ENCODE measurements around the gene PHKA1. TPM values are rescaled to one million over a fixed set of nuclear protein-coding genes. Genes with fewer than 3 reads are reported as not detected.
"Not testable (repeated sequence)": the region's sequence is repeated elsewhere in the genome, so short reads cannot be mapped to it uniquely, and the experiment has no call there.

Gene PHKA1
- total and polyA plus RNA-seq, 2 experiments from 2014 or later: 2.6 to 6.8 TPM

GRCh38 chrX:72673951-72674350 lies 40.2 kb downstream of the PHKA1 start:
- not testable (repeated sequence) for H3K79me2 ChIP-seq (replicated peaks; ENCODE audit: insufficient read depth); H3K4me1 ChIP-seq (ENCODE audit: insufficient read depth); H3K36me3 ChIP-seq (ENCODE audit: insufficient read depth); H3K4me3 Mint-ChIP-seq; H3K4me3 ChIP-seq; H3K4me1 Mint-ChIP-seq; H3K4me2 ChIP-seq; H3K27me3 ChIP-seq (ENCODE audit: insufficient read depth); DNase-seq (ENCODE audit: low spot score); H3K9me2 ChIP-seq (ENCODE audit: insufficient read depth); H3K27ac ChIP-seq (ENCODE audit: low read depth); H3K9me3 Mint-ChIP-seq; H3K27ac Mint-ChIP-seq; ATAC-seq; H4K20me1 ChIP-seq (replicated peaks; ENCODE audit: insufficient read depth); H2AFZ ChIP-seq; H3F3A ChIP-seq (replicated peaks; ENCODE audit: low read depth); H3K27me3 Mint-ChIP-seq (ENCODE audit: insufficient read depth, low read depth, poor library complexity)
- H3K36me3 Mint-ChIP-seq (ENCODE audit: low read depth): peaks cover 14% of the 10 kb centered on the region; the same call in 2 of the 3 replicates

- H3K79me2 ChIP-seq (replicated peaks; ENCODE audit: insufficient read depth); H4K20me1 ChIP-seq (replicated peaks; ENCODE audit: insufficient read depth); H3K27ac ChIP-seq (ENCODE audit: low read depth); H3K4me3 Mint-ChIP-seq; H3K27me3 Mint-ChIP-seq (ENCODE audit: insufficient read depth, low read depth, poor library complexity); H3K36me3 ChIP-seq (ENCODE audit: insufficient read depth); H3K9me2 ChIP-seq (ENCODE audit: insufficient read depth); H3K27me3 ChIP-seq (ENCODE audit: insufficient read depth); H3K4me3 ChIP-seq; H3K4me2 ChIP-seq; DNase-seq (ENCODE audit: low spot score); H3K4me1 ChIP-seq (ENCODE audit: insufficient read depth); H3K4me1 Mint-ChIP-seq; ATAC-seq; H3F3A ChIP-seq (replicated peaks; ENCODE audit: low read depth); H3K9me3 Mint-ChIP-seq; H3K27ac Mint-ChIP-seq; H2AFZ ChIP-seq; H3K36me3 Mint-ChIP-seq (ENCODE audit: low read depth): not testable (repeated sequence)
These were observed 44.6 kb downstream of the PHKA1 start for GRCh38 chrX:72669508-72669907.

- H3K27ac Mint-ChIP-seq: no peak overlapping the region
- Histone ChIP-seq H2AFZ (no peak overlapping the region), H3K27ac (ENCODE audit: low read depth) (no peak overlapping the region), H3K4me1 (ENCODE audit: insufficient read depth) (no peaks in the 10 kb centered on the region), H3K9me2 (ENCODE audit: insufficient read depth) (no peaks in the 10 kb centered on the region), H3K79me2 (replicated peaks; ENCODE audit: insufficient read depth) (no peaks in the 10 kb centered on the region), H4K20me1 (replicated peaks; ENCODE audit: insufficient read depth) (no peaks in the 10 kb centered on the region), H3K36me3 (ENCODE audit: insufficient read depth) (no peaks in the 10 kb centered on the region), H3K4me3 (no peak overlapping the region), H3F3A (replicated peaks; ENCODE audit: low read depth) (no peaks in the 10 kb centered on the region), H3K4me2 (no peak overlapping the region), H3K27me3 (ENCODE audit: insufficient read depth) (no peaks in the 10 kb centered on the region)
- TF ChIP-seq EZH2 (IDR thresholded peaks at IDR 0.05; ENCODE audit: low read depth, unreplicated experiment) (no peak), ETS1 (IDR thresholded peaks at IDR 0.05) (no peak), JUNB (IDR thresholded peaks at IDR 0.05; ENCODE audit: unreplicated experiment) (no peak)
- no peak for ATAC-seq
- H3K36me3 Mint-ChIP-seq (ENCODE audit: low read depth): peaks cover 3% of the 10 kb centered on the region; the same call in 1 of the 3 replicates
- H3K27me3 Mint-ChIP-seq (ENCODE audit: insufficient read depth, low read depth, poor library complexity): no peaks in the 10 kb centered on the region
- DNase-seq (ENCODE audit: low spot score): no peak
- no peak overlapping the region for H3K4me3 Mint-ChIP-seq
- no peaks in the 10 kb centered on the region for H3K9me3 Mint-ChIP-seq
- no peaks in the 10 kb centered on the region for H3K4me1 Mint-ChIP-seq
These were observed 47.7 kb downstream of the PHKA1 start for GRCh38 chrX:72666451-72666850.

GRCh38 chrX:72663737-72664136 lies 50.4 kb downstream of the PHKA1 start:
- H3K4me1 Mint-ChIP-seq: no peaks in the 10 kb centered on the region
- TF ChIP-seq JUNB (IDR thresholded peaks at IDR 0.05; ENCODE audit: unreplicated experiment): no peak
- no peak for TF ChIP-seq ETS1 (IDR thresholded peaks at IDR 0.05)
- no peak for TF ChIP-seq CTCF (conservative IDR thresholded peaks at IDR 0.05; ENCODE audit: low read depth in 2 of 2)

More at GRCh38 chrX:72663737-72664136, 50.4 kb downstream of the PHKA1 start:
- Mint-ChIP-seq H3K36me3 (ENCODE audit: low read depth) (no peaks in the 10 kb centered on the region), H3K4me3 (no peak overlapping the region), H3K27ac (no peak overlapping the region), H3K27me3 (ENCODE audit: insufficient read depth, low read depth, poor library complexity) (no peaks in the 10 kb centered on the region), H3K9me3 (no peaks in the 10 kb centered on the region)
- Histone ChIP-seq H3K4me3 (no peak overlapping the region), H3K4me1 (ENCODE audit: insufficient read depth) (no peaks in the 10 kb centered on the region), H2AFZ (no peak overlapping the region), H3K27ac (ENCODE audit: low read depth) (no peak overlapping the region), H3K79me2 (replicated peaks; ENCODE audit: insufficient read depth) (no peaks in the 10 kb centered on the region), H3K27me3 (ENCODE audit: insufficient read depth) (no peaks in the 10 kb centered on the region), H4K20me1 (replicated peaks; ENCODE audit: insufficient read depth) (no peaks in the 10 kb centered on the region), H3K9me2 (ENCODE audit: insufficient read depth) (no peaks in the 10 kb centered on the region), H3F3A (replicated peaks; ENCODE audit: low read depth) (no peaks in the 10 kb centered on the region), H3K4me2 (no peak overlapping the region), H3K36me3 (ENCODE audit: insufficient read depth) (no peaks in the 10 kb centered on the region)
- ATAC-seq: no peak
- DNase-seq (ENCODE audit: low spot score): no peak

All from GM23338 (cell line).